Heart left ventricle (tissue), 16 donors: ENCODE data around the gene MICAL3. TPM values are rescaled to one million over a fixed set of nuclear protein-coding genes. Genes with fewer than 3 reads are reported as not detected.

Experiments
- ATAC-seq, 4 donors: fragments of 200-7000 bp; cut with Tn5 transposase; one replicate each; pipeline ENCODE4 v1.9.1; 2020 to 2022; ENCODE audit warnings: moderate library complexity in 4 of 4, mild to moderate bottlenecking in 3 of 4, moderate number of reproducible peaks in 1 of 4
- DNase-seq, 5 donors: peaks; one replicate each; pipeline ENCODE4 v3.0.0-alpha.2; 2020
- H3K27ac ChIP-seq, 12 donors: fragments of 200-600 bp; sonication (generic) in 4 of 12; one replicate each; pipeline versions ENCODE4 v1.5.0 to v1.8.0; 2016 to 2022; ENCODE audit warnings: mild to moderate bottlenecking in 2 of 12
- H3K27me3 ChIP-seq, 9 donors: fragments of 200-600 bp; sonication (generic) in 2 of 9; one replicate each; pipeline versions ENCODE4 v1.5.1 to v1.8.0; 2016 to 2022; ENCODE audit warnings: mild to moderate bottlenecking in 3 of 9
- H3K36me3 ChIP-seq, 9 donors: fragments of 200-600 bp; sonication (generic) in 2 of 9; one replicate each; pipeline versions ENCODE4 v1.5.0 to v1.8.0; 2018 to 2022; ENCODE audit warnings: mild to moderate bottlenecking in 2 of 9
- H3K4me1 ChIP-seq, 12 donors: fragments of 200-600 bp; sonication (generic) in 4 of 12; one replicate each; pipeline versions ENCODE4 v1.5.0 to v1.8.0; 2016 to 2022; ENCODE audit warnings: mild to moderate bottlenecking in 3 of 12
- H3K4me3 ChIP-seq, 12 donors: fragments of 200-600 bp; sonication (generic) in 4 of 12; one replicate each; pipeline versions ENCODE4 v1.5.0 to v1.8.0; 2017 to 2022; ENCODE audit warnings: mild to moderate bottlenecking in 9 of 12, moderate library complexity in 4 of 12
- H3K9me3 ChIP-seq, 12 donors: fragments of 200-600 bp; sonication (generic) in 4 of 12; one replicate each; pipeline versions ENCODE4 v1.5.0 to v1.8.0; 2016 to 2022; ENCODE audit warnings: mild to moderate bottlenecking in 1 of 12
- CTCF ChIP-seq, 12 donors: fragments of 200-600 bp; sonication (generic) in 4 of 12; IDR thresholded peaks; one replicate each; pipeline versions ENCODE4 v1.5.0 to v1.8.0; 2018 to 2022; ENCODE audit warnings: antibody characterized with exemption in 12 of 12, mild to moderate bottlenecking in 5 of 12
- POLR2A ChIP-seq, 2 donors: fragments of 450-650 bp; IDR thresholded peaks; one replicate each; pipeline ENCODE4 v1.6.1; 2017; ENCODE audit warnings: antibody characterized with exemption in 2 of 2, mild to moderate bottlenecking in 2 of 2, moderate library complexity in 2 of 2
- WGBS, 4 donors: extraction: QIAGEN DNeasy Blood & Tissue Kit in 2 of 4; methylation state at CpG; one replicate each; pipeline versions ENCODE4 v1.1.5 to v1.1.7; 2013 to 2018; 5-methylcytosine and 5-hydroxymethylcytosine counted together
- intact Hi-C, 10 donors: fragments of 100-400 bp; cut with DNase I; formaldehyde crosslinking; loops; one replicate each; pipeline versions ENCODE4 v1.11.1 to v1.14.2; 2022
- polyA plus RNA-seq, 2 donors: library from polyadenylated mRNA; stranded (reverse); fragments of 200-250 nt; gene quantifications; one replicate each; pipeline ENCODE4 v1.2.3, GENCODE V29; 2013
- total RNA-seq, 9 donors: library from RNA; depleted of rRNA in 2 of 9; stranded (reverse); fragments of >200 nt in 2 of 9; fragmentation: NEBNext Ultra II Directional in 3 of 9; extraction: Animal tissue kit (Norgen Biotek cat#: 25700) in 3 of 9; gene quantifications; one replicate each; pipeline versions ENCODE4 v1.1.0 to v1.2.4, GENCODE V29; 2016 to 2023
- donor health status: ischemic (EF 13 %, LVEDD 7.1; RV severe dilation, severe dysfunction).
- donor health status: healthy with polysubstance abuse.
- donor health status: DM: no; HTN: yes; CAD: no.
- donor health status: DM: no; HTN: no; CAD: no.
- donor health status: ischemic (EF 25% LVEDD 6.9; RV normal size, moderate dysfunction).
- donor health status: ischemic (EF 25% LVEDD 5.7; RV mildly dilated, moderate dysfunction).
- donor health status: healthy.
- donor health status: DM: yes; HTN: yes; CAD: no.
- donor health status: ischemic (EF 35%, LVEDD 5.7; RV mildly dilated, moderate dysfunction).
- donor health status: nonischemic (EF 11% LVEDD 7.7; RV severe dilation, severe dysfunction).
- donor health status: DM: yes; HTN: yes; CAD: no.
- donor health status: PGD.
- donor health status: ischemic (EF 29% LVEDD 5.4; RV normal size, mild dysfunction).
- donor health status: nonischemic (EF 23%, LVEDD 6.1; RV moderate dilation, normal function).

The MICAL3 gene
- total and polyA plus RNA-seq, 11 donors: 41.3 to 125 (median 83.3) TPM

GRCh38 chr22:17804331-17805080, 219.9 kb downstream of the MICAL3 start:
- no peak for TF ChIP-seq POLR2A (IDR thresholded peaks at IDR 0.05)
- no peak for TF ChIP-seq CTCF (IDR thresholded peaks at IDR 0.05)
- H3K4me3 ChIP-seq: no peak overlapping the region
- H3K9me3 ChIP-seq: no peaks in the 10 kb centered on the region
- 87 to 92% (median 91%) methylated on average over 22 of the region's 22 CpGs for WGBS, 4 donors
- no peak for DNase-seq
- H3K27me3 ChIP-seq: no peaks in the 10 kb centered on the region
- H3K4me1 ChIP-seq: peaks cover 0 to 25% (median 6%) of the 10 kb centered on the region in 12 donors
- intact Hi-C loops: loop anchor here in 1 of 10 donors (10.0 kb wide), 1 partner anchor 60 kb away; no protein-coding TSS in a partner anchor
- no peak for ATAC-seq
- H3K27ac ChIP-seq: no peak overlapping the region
- peaks cover 0 to 69% (median 54%) of the 10 kb centered on the region in 9 donors for H3K36me3 ChIP-seq

- no peak overlapping the region for H3K27ac ChIP-seq
- ATAC-seq: no peak
- TF ChIP-seq CTCF (IDR thresholded peaks at IDR 0.05) (no peak), POLR2A (IDR thresholded peaks at IDR 0.05) (no peak)
- no peaks in the 10 kb centered on the region for H3K9me3 ChIP-seq
- peaks cover 0 to 20% (median 6%) of the 10 kb centered on the region in 12 donors for H3K4me1 ChIP-seq
- H3K4me3 ChIP-seq: no peak overlapping the region
- intact Hi-C loops: loop anchor here in 1 of 10 donors (10.0 kb wide), 1 partner anchor 59 kb away; no protein-coding TSS in a partner anchor
- no peak for DNase-seq
- H3K27me3 ChIP-seq: no peaks in the 10 kb centered on the region
- 89 to 95% (median 93%) methylated on average over 19 to 20 of the region's 20 CpGs for WGBS, 4 donors
- H3K36me3 ChIP-seq: peaks cover 0 to 64% (median 50%) of the 10 kb centered on the region in 9 donors
Observed at GRCh38 chr22:17803609-17804270, 220.6 kb downstream of the MICAL3 start.

GRCh38 chr22:17802822-17803221, 221.5 kb downstream of the MICAL3 start:
- no peaks in the 10 kb centered on the region for H3K27me3 ChIP-seq
- intact Hi-C loops: loop anchor here in 1 of 10 donors (10.0 kb wide), 1 partner anchor 58 kb away; no protein-coding TSS in a partner anchor

More at GRCh38 chr22:17802822-17803221, 221.5 kb downstream of the MICAL3 start:
- Histone ChIP-seq H3K4me1 (peaks cover 0 to 12% (median 4%) of the 10 kb centered on the region in 12 donors), H3K36me3 (peaks cover 0 to 54% (median 44%) of the 10 kb centered on the region in 9 donors), H3K27ac (no peak overlapping the region), H3K9me3 (no peaks in the 10 kb centered on the region), H3K4me3 (no peak overlapping the region)
- 73 to 80% (median 75%) methylated on average over 2 of the region's 2 CpGs for WGBS, 4 donors
- no peak for ATAC-seq
- no peak for DNase-seq
- TF ChIP-seq CTCF (IDR thresholded peaks at IDR 0.05) (no peak), POLR2A (IDR thresholded peaks at IDR 0.05) (no peak)
